ENCODE data around the gene PCDHB14.
"Not testable (repeated sequence)": the region's sequence is repeated elsewhere in the genome, so short reads cannot be mapped to it uniquely, and the experiment has no call there.

Gene PCDHB14

DNA sequence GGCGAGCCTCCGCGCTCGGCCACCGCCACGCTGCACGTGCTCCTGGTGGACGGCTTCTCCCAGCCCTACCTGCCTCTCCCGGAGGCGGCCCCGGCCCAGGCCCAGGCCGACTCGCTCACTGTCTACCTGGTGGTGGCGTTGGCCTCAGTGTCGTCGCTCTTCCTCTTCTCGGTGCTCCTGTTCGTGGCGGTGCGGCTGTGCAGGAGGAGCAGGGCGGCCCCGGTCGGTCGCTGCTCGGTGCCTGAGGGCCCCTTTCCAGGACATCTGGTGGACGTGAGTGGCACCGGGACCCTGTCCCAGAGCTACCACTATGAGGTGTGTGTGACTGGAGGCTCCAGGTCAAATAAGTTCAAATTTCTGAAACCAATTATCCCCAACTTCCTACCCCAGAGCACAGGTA, 12.3 kb upstream of the PCDHB14 start:
- DNase-seq: not testable (repeated sequence)

DNA sequence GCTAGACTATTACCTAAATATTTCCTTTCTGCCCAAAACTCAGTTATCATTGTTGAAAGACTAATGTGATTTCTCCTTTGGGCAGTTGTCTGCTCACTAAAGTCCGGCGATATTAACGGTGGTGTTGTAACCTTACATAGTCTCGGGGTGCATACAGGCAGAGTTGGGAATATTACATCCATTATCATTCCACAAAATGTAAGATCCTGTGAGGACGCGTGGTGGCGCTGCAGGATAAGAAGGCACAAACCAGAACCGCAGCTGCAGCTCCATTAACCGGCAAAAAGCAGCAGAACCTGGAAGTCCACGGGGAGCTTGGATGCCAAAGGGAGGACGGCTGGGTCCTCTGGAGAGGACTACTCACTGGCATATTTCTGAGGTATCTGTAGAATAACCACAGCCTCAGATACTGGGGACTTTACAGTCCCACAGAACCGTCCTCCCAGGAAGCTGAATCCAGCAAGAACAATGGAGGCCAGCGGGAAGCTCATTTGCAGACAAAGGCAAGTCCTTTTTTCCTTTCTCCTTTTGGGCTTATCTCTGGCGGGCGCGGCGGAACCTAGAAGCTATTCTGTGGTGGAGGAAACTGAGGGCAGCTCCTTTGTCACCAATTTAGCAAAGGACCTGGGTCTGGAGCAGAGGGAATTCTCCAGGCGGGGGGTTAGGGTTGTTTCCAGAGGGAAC, 9.3 kb upstream of the PCDHB14 start, which contains the start of gene PCDHB13:
Gene PCDHB13, plus strand, starts transcription at position 264 of the 684 bp plus-strand sequence. Its CDS starts 205 bp downstream, at position 469.
- peak; percentile 1 for DNase-seq

DNA sequence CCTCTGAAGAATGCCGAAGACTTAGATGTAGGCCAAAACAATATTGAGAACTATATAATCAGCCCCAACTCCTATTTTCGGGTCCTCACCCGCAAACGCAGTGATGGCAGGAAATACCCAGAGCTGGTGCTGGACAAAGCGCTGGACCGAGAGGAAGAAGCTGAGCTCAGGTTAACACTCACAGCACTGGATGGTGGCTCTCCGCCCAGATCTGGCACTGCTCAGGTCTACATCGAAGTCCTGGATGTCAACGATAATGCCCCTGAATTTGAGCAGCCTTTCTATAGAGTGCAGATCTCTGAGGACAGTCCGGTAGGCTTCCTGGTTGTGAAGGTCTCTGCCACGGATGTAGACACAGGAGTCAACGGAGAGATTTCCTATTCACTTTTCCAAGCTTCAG, 8.6 kb upstream of the PCDHB14 start:
- DNase-seq: not testable (repeated sequence)

DNA sequence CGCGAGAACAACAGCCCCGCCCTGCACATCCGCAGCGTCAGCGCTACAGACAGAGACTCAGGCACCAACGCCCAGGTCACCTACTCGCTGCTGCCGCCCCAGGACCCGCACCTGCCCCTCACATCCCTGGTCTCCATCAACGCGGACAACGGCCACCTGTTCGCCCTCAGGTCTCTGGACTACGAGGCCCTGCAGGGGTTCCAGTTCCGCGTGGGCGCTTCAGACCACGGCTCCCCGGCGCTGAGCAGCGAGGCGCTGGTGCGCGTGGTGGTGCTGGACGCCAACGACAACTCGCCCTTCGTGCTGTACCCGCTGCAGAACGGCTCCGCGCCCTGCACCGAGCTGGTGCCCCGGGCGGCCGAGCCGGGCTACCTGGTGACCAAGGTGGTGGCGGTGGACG, 7.6 kb upstream of the PCDHB14 start:
- not testable (repeated sequence) for DNase-seq

DNA sequence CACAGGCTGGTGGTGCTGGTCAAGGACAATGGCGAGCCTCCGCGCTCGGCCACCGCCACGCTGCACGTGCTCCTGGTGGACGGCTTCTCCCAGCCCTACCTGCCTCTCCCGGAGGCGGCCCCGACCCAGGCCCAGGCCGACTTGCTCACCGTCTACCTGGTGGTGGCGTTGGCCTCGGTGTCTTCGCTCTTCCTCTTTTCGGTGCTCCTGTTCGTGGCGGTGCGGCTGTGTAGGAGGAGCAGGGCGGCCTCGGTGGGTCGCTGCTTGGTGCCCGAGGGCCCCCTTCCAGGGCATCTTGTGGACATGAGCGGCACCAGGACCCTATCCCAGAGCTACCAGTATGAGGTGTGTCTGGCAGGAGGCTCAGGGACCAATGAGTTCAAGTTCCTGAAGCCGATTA, 7.1 kb upstream of the PCDHB14 start:
- DNase-seq: not testable (repeated sequence)

DNA sequence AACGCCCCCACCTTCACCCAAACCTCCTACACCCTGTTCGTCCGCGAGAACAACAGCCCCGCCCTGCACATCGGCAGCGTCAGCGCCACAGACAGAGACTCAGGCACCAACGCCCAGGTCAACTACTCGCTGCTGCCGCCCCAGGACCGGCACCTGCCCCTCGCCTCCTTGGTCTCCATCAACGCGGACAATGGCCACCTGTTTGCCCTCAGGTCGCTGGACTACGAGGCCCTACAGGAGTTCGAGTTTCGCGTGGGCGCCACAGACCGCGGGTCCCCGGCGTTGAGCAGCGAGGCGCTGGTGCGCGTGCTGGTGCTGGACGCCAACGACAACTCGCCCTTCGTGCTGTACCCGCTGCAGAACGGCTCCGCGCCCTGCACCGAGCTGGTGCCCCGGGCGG, 1.7 kb downstream of the PCDHB14 start:
- not testable (repeated sequence) for DNase-seq

DNA sequence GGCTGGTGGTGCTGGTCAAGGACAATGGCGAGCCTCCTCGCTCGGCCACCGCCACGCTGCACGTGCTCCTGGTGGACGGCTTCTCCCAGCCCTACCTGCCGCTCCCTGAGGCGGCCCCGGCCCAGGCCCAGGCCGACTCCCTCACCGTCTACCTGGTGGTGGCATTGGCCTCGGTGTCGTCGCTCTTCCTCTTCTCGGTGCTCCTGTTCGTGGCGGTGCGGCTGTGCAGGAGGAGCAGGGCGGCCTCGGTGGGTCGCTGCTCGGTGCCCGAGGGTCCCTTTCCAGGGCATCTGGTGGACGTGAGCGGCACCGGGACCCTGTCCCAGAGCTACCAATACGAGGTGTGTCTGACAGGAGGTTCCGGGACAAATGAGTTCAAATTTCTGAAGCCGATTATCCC, 2.3 kb downstream of the PCDHB14 start:
- DNase-seq: not testable (repeated sequence)

DNA sequence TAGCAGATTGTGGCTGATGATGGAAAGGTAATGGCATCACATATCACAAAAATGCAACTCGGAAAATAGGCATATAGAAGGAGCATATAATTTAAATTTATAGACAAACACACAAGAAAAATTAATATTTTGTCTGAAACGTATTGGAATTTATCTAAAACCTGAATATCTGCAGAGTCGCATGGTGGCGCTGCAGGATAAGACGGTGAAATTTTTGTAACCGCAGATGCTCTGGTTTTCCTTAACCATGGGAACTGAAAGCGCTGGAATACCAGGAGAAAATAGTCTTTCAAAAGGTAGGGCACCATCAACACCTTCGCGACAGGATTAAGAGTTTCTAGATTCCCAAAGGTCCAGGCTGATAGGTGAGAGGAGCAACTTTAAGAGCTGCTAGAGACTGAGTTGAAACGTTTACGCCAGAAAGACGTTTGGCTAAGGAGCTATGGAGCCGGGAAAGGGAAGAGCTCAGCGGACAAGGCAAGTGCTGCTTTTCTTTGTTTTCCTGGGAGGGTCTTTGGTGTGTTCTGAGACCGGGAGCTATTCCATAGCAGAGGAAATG, 11.0 kb downstream of the PCDHB14 start:
- DNase-seq: no peak

DNA sequence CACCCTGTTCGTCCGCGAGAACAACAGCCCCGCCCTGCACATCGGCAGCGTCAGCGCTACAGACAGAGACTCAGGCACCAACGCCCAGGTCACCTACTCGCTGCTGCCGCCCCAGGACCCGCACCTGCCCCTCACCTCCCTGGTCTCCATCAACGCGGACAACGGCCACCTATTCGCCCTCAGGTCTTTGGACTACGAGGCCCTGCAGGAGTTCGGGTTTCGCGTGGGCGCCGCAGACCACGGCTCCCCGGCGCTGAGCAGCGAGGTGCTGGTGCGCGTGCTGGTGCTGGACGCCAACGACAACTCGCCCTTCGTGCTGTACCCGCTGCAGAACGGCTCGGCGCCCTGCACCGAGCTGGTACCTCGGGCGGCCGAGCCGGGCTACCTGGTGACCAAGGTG, 12.8 kb downstream of the PCDHB14 start:
- not testable (repeated sequence) for DNase-seq

DNA sequence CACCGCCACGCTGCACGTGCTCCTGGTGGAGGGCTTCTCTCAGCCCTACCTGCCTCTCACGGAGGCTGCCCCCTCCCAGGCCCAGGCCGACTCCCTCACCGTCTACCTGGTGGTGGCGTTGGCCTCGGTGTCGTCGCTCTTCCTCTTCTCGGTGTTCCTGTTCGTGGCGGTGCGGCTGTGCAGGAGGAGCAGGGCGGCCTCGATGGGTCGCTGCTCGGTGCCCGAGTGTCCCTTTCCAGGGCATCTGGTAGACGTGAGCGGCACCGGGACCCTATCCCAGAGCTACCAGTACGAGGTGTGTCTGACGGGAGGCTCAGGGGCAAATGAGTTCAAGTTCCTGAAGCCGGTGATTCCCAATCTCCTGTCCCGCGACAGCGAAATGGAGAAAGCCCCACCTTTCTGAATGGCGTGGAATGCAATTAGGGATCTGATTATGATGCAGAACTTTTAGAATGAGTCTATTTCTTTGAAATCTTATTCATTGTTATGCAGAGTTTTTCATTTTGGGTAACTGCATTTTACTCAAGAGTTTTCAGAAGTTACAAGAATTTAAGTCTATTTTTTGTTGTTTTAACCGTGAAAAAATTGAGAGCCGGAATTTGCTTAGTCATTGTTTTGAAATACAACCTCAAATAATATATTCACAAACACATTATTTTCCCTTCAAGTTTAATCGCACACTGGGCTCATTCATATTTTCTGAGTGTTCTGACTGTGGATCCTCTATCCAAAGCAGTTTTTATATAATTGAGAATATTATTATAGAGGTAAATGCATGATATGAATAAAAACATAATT, 13.6 kb downstream of the PCDHB14 start:
- DNase-seq: no peak

DNA sequence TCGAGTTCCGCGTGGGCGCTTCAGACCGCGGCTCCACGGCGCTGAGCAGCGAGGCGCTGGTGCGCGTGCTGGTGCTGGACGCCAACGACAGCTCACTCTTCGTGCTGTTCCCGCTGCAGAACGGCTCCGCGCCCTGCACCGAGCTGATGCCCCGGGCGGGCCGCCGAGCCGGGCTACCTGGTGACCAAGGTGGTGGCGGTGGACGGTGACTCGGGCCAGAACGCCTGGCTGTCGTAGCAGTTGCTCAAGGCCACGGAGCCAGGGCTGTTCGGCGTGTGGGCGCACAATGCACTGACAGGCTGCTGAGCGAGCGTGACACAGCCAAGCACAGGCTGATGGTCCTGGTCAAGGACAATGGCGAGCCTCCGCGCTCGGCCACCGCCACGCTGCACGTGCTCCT, 18.4 kb downstream of the PCDHB14 start:
- DNase-seq: no peak

DNA sequence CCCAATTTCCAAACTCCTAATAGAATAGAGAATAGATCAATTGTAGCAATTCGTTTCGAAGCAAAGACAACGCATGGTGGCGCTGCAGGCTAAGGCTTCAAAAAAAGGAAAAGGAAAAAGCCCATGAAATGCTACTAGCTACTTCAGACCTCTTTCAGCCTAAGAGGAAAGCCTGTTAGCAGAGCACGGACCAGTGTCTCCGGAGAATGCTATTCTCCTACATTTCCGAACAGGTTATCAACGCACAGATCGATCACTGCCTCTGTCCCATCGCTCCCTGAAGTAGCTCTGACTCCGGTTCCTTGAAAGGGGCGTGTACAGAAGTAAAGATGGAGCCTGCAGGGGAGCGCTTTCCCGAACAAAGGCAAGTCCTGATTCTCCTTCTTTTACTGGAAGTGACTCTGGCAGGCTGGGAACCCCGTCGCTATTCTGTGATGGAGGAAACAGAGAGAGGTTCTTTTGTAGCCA, 22.1 kb downstream of the PCDHB14 start, which contains the start of gene PCDHB15:
Gene PCDHB15, plus strand, starts transcription at position 146 of the 468 bp plus-strand sequence. Its CDS starts 184 bp downstream, at position 330.
- no peak for DNase-seq

DNA sequence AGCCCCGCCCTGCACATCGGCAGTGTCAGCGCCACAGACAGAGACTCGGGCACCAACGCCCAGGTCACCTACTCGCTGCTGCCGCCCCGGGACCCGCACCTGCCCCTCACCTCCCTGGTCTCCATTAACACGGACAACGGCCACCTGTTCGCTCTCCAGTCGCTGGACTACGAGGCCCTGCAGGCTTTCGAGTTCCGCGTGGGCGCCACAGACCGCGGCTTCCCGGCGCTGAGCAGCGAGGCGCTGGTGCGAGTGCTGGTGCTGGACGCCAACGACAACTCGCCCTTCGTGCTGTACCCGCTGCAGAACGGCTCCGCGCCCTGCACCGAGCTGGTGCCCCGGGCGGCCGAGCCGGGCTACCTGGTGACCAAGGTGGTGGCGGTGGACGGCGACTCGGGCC, 23.8 kb downstream of the PCDHB14 start:
- not testable (repeated sequence) for DNase-seq

DNA sequence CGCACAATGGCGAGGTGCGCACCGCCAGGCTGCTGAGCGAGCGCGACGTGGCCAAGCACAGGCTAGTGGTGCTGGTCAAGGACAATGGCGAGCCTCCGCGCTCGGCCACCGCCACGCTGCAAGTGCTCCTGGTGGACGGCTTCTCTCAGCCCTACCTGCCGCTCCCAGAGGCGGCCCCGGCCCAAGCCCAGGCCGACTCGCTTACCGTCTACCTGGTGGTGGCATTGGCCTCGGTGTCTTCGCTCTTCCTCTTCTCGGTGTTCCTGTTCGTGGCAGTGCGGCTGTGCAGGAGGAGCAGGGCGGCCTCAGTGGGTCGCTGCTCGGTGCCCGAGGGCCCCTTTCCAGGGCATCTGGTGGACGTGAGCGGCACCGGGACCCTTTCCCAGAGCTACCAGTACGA, 24.3 kb downstream of the PCDHB14 start:
- not testable (repeated sequence) for DNase-seq

DNA sequence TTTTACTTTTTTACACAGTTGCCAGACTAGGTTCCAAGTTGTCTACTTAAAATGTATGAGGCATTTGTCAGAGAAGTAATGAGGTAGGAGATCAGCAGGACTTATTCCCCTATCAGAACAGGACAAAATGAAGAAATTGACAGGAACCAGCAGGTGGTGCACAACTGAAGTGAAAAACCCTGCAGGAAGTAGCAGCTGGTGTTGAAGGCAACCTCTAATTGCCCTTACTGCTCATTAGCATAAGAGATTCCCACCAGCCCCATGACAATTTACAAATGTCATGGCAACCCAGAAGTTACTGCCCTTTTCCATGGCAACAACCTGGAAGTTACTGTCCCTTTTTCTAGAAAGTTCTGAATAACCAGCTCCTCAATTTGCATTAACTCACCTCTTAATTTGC, 27.4 kb downstream of the PCDHB14 start:
- no peak for DNase-seq

DNA sequence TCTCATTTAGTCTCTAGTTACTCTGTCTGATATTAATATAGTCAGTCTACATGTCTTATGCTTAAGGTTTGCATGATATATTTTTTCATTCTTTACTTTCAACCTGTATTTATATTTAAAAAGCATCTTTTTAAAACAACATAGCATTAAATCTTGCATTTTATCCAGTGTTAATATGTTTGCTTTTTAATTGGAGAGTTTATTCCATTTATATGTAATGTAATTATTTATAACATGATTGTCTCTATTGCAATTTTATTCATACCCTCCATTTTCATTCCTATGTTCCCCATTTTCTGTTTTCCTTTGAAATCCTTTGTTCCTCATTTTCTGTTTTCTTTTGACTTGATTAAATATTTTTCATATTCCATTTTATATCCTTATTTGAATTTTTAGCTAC, 35.3 kb downstream of the PCDHB14 start:
- no peak for DNase-seq

DNA sequence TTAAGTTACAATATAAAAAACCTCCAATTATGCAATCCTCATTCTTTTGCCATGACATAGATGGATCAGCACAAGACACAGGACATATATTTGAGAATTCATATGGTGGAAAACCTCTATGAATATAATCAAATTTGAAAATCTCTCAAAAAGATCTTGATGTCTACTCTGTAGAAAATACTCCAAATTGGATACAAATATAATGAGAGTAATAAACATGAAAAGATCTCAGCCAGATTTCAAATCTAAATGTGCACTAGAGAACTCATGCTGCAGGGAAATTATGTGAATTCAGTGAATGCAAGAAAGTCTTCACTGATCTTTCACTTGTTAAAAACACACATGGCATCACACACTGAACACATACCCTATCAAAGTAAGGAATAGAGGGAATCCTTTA, 35.8 kb downstream of the PCDHB14 start:
- DNase-seq: no peak

DNA sequence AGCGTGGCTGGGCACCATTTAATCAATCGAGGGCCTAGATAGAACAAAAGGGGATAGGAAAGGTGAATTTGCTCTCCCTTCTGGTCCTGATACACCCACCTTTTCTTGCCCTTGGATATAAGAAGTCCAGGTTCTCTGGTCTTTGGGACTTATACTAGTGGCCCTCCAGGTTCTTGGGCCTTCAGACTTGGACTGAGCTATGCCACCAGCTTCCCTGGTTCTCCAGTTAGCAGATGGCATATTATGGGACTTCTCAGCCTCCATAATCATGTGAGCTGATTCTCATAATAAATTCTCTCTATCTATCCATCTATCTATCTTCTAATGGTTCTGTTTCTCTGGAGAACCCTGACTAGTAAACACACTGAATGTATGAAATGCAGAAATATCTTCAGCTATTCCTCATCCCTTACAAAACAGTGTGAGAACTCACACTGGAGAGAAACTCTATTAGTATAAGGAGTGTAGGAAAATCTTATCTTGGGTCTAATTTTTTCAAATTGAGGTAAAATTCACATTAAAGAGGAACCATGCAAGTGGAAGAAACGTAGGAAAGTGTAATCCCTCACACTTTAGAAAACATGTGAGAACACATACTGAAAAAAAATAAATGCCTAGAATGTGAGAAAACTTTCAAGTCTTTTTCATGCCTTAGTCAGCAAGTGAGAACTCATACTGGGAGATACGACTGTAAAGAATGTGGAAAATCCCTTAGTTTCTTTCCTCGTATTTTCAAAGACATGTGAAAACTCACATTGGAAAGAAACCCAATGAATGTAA, 37.5 kb downstream of the PCDHB14 start:
- DNase-seq: no peak

DNA sequence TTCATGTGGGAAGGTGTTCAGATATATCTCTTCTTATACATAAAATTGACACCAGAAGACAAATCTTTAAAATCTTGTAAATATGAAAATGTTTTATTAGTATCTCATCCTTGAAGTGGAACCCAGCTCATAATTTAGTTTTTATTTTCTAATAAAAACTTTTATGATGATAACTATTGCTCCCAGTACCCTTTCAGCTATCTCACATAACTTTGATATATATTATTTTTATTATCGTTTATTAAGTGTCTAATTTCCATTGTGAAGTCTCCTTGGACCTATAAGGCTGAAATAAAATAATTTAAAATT, 38.0 kb downstream of the PCDHB14 start:
- no peak for DNase-seq

DNA sequence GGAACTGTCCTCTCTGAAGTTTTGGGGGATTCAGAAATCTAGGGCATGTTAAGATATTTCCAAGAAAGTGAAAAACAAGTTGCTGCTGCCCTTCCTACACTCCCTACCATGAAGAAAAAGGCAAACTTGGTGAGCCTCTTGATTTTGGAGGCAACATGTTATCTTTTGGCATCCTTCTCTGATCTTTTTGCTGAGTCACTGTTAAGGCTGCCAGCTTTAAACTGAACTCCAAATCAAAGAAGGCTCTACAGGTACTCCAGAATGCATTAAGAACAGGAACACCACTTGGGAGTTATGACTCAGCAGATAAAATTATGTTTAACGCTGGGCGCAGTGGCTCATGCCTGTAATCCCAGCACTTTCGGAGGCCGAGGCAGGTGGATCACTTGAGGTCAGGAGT, 46.1 kb downstream of the PCDHB14 start:
- DNase-seq: no peak

DNA sequence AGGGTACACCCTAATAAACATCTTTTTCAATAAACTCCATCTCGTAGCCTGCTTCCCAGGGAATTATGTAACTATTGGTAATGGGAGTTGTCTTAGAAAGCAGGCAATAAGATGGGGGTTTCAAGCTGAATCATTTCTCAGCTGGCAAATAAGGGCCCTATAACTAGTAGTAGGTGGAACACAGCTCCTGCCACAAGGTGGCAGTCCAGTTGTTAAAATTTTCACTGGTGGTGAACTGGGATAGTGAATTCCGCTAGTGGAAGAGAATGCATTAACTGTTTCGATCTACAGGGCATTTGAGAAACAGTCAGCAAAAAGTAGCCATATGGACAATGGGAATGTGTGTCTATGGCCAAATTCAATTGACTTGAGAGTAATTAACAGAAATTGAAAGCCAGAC, 49.8 kb downstream of the PCDHB14 start:
- no peak for DNase-seq

Measured in DMS153 (cell line).